Dermis lymphatic vessel endothelial cell (primary cell): Measurements from ENCODE around the gene COL3A1. TPM values are rescaled to one million over a fixed set of nuclear protein-coding genes. Genes with fewer than 3 reads are reported as not detected.

Source experiments
- total RNA-seq: library from RNA; depleted of rRNA; stranded (reverse); fragments of >200 nt; gene quantifications from 2 replicates; pipeline ENCODE4 v1.2.1, GENCODE V29; 2014

Gene COL3A1
- total RNA-seq: 0.95 and 6.9 TPM in 2 replicates

GRCh38 chr2:188974164-188974563 is at the start of gene COL3A1:
Gene COL3A1, plus strand, starts transcription at chr2:188974373. Its CDS starts 117 bp downstream, at chr2:188974490.

Other genes with a start within 250 kb of the COL3A1 start
- 18.8 and 24.2 TPM in 2 replicates for gene COL5A2, start 205.4 kb downstream of the COL3A1 start, total RNA-seq